ENCODE measurements around the gene USP31. TPM values are rescaled to one million over a fixed set of nuclear protein-coding genes. Genes with fewer than 3 reads are reported as not detected.
"Not testable (repeated sequence)": the region's sequence is repeated elsewhere in the genome, so short reads cannot be mapped to it uniquely, and the experiment has no call there.

Gene USP31
- total RNA-seq, 2 donors from 2014 or later: 4.6 to 9.0 TPM

- ATAC-seq (no peak), DNase-seq (ENCODE audit: low spot score in 2 of 2) (no peak)
- Mint-ChIP-seq H3K9me3 (no peaks in the 10 kb centered on the region), H3K27ac (no peak overlapping the region), H3K36me3 (no peaks in the 10 kb centered on the region)
Measured at GRCh38 chr16:23121024-23121423, 28.2 kb downstream of the USP31 start.

GRCh38 chr16:23120562-23120961, 28.7 kb downstream of the USP31 start:
- DNase-seq (ENCODE audit: low spot score in 2 of 2) (no peak), ATAC-seq (no peak)
- no peak overlapping the region for H3K27ac Mint-ChIP-seq
- no peaks in the 10 kb centered on the region for H3K9me3 Mint-ChIP-seq
- H3K36me3 Mint-ChIP-seq: no peaks in the 10 kb centered on the region

GRCh38 chr16:23119570-23119969, 29.7 kb downstream of the USP31 start:
- DNase-seq (ENCODE audit: low spot score in 2 of 2): no peak
- ATAC-seq: no peak
- Mint-ChIP-seq H3K27ac (no peak overlapping the region), H3K36me3 (no peaks in the 10 kb centered on the region), H3K9me3 (no peaks in the 10 kb centered on the region)

- Mint-ChIP-seq H3K9me3 (peaks cover 0 to 5% of the 10 kb centered on the region in 2 donors), H3K36me3 (peaks cover 9 to 13% of the 10 kb centered on the region in 2 donors), H3K27ac (peak overlapping the region in 1 of 2 donors; percentile 15)
- ATAC-seq (no peak), DNase-seq (ENCODE audit: low spot score in 2 of 2) (no peak)
Measured at GRCh38 chr16:23114131-23114904, 34.9 kb downstream of the USP31 start.

GRCh38 chr16:23113185-23113584, 36.1 kb downstream of the USP31 start:
- H3K36me3 Mint-ChIP-seq: peaks cover 9 to 13% of the 10 kb centered on the region in 2 donors
- ATAC-seq (no peak), DNase-seq (ENCODE audit: low spot score in 2 of 2) (no peak)
- H3K27ac Mint-ChIP-seq: no peak overlapping the region
- H3K9me3 Mint-ChIP-seq: peaks cover 0 to 5% of the 10 kb centered on the region in 2 donors

- H3K27ac Mint-ChIP-seq: no peak overlapping the region
- H3K36me3 Mint-ChIP-seq: peaks cover 9 to 21% of the 10 kb centered on the region in 2 donors
- DNase-seq (ENCODE audit: low spot score in 2 of 2) (no peak), ATAC-seq (no peak)
- H3K9me3 Mint-ChIP-seq: peaks cover 0 to 5% of the 10 kb centered on the region in 2 donors
Measured at GRCh38 chr16:23110257-23110899, 38.9 kb downstream of the USP31 start.

GRCh38 chr16:23107936-23108335, 41.3 kb downstream of the USP31 start:
- H3K9me3 Mint-ChIP-seq: peaks cover 0 to under 1% of the 10 kb centered on the region in 2 donors
- DNase-seq (ENCODE audit: low spot score in 2 of 2): no peak
- H3K36me3 Mint-ChIP-seq: peaks cover 9 to 18% of the 10 kb centered on the region in 2 donors
- no peak overlapping the region for H3K27ac Mint-ChIP-seq
- ATAC-seq: no peak

GRCh38 chr16:23107117-23107516, 42.1 kb downstream of the USP31 start:
- no peak for ATAC-seq
- Mint-ChIP-seq H3K36me3 (peaks cover 9 to 17% of the 10 kb centered on the region in 2 donors), H3K27ac (no peak overlapping the region), H3K9me3 (no peaks in the 10 kb centered on the region)
- DNase-seq (ENCODE audit: low spot score in 2 of 2): no peak

GRCh38 chr16:23105309-23105708, 43.9 kb downstream of the USP31 start:
- no peak for DNase-seq (ENCODE audit: low spot score in 2 of 2)
- no peak for ATAC-seq
- H3K36me3 Mint-ChIP-seq: peaks cover 10 to 24% of the 10 kb centered on the region in 2 donors
- no peaks in the 10 kb centered on the region for H3K9me3 Mint-ChIP-seq
- H3K27ac Mint-ChIP-seq: no peak overlapping the region

GRCh38 chr16:23104032-23104955, 45.0 kb downstream of the USP31 start:
- no peak for ATAC-seq
- no peak for DNase-seq (ENCODE audit: low spot score in 2 of 2)

GRCh38 chr16:23103603-23104002, 45.6 kb downstream of the USP31 start:
- Mint-ChIP-seq H3K27ac (no peak overlapping the region), H3K9me3 (no peaks in the 10 kb centered on the region), H3K36me3 (peaks cover 24 to 30% of the 10 kb centered on the region in 2 donors)
- ATAC-seq (no peak), DNase-seq (ENCODE audit: low spot score in 2 of 2) (no peak)

More at GRCh38 chr16:23104032-23104955, 45.0 kb downstream of the USP31 start:
- Mint-ChIP-seq H3K27ac (no peak overlapping the region), H3K9me3 (no peaks in the 10 kb centered on the region), H3K36me3 (peaks cover 17 to 30% of the 10 kb centered on the region in 2 donors)

GRCh38 chr16:23101012-23101550, 48.2 kb downstream of the USP31 start:
- no peaks in the 10 kb centered on the region for H3K9me3 Mint-ChIP-seq
- ATAC-seq: no peak
- DNase-seq (ENCODE audit: low spot score in 2 of 2): no peak
- peaks cover 28 to 31% of the 10 kb centered on the region in 2 donors for H3K36me3 Mint-ChIP-seq
- no peak overlapping the region for H3K27ac Mint-ChIP-seq

GRCh38 chr16:23096450-23096849, 52.8 kb downstream of the USP31 start:
- not testable (repeated sequence) for ATAC-seq
- H3K36me3 Mint-ChIP-seq: peaks cover 38 to 41% of the 10 kb centered on the region in 2 donors
- H3K27ac Mint-ChIP-seq: peak overlapping the region; percentile 63 to 94

GRCh38 chr16:23094136-23094535, 55.1 kb downstream of the USP31 start:
- not testable (repeated sequence) for H3K27ac Mint-ChIP-seq; H3K9me3 Mint-ChIP-seq; DNase-seq (ENCODE audit: low spot score in 2 of 2); ATAC-seq
- H3K36me3 Mint-ChIP-seq: peaks cover 27 to 28% of the 10 kb centered on the region in 2 donors

More at GRCh38 chr16:23096450-23096849, 52.8 kb downstream of the USP31 start:
- H3K9me3 Mint-ChIP-seq: not testable (repeated sequence)
- DNase-seq (ENCODE audit: low spot score in 2 of 2): peak in 1 of 2 donors; percentile 11

GRCh38 chr16:23092801-23093117, 56.5 kb downstream of the USP31 start:
- H3K27ac Mint-ChIP-seq: no peak overlapping the region
- H3K9me3 Mint-ChIP-seq: peaks cover 0 to 3% of the 10 kb centered on the region in 2 donors
- DNase-seq (ENCODE audit: low spot score in 2 of 2) (no peak), ATAC-seq (no peak)
- peaks cover 16 to 29% of the 10 kb centered on the region in 2 donors for H3K36me3 Mint-ChIP-seq

GRCh38 chr16:23092072-23092800, 57.0 kb downstream of the USP31 start:
- Mint-ChIP-seq H3K9me3 (peaks cover 0 to 3% of the 10 kb centered on the region in 2 donors), H3K27ac (no peak overlapping the region), H3K36me3 (peaks cover 16 to 29% of the 10 kb centered on the region in 2 donors)

More at GRCh38 chr16:23092072-23092800, 57.0 kb downstream of the USP31 start:
- ATAC-seq (no peak), DNase-seq (ENCODE audit: low spot score in 2 of 2) (no peak)

All from activated naive CD4-positive, alpha-beta T cell treated with anti-CD3 and anti-CD28 coated beads, Interleukin-2, amount 50 U/mL, for 72 hours (primary cell).